Ascending aorta (tissue), 2 donors: ENCODE data around the gene GPR84. TPM values are rescaled to one million over a fixed set of nuclear protein-coding genes. Genes with fewer than 3 reads are reported as not detected.

Source experiments
- DNase-seq, 2 donors: peaks; one replicate each; pipeline ENCODE4 v3.0.0-alpha.2; 2019; ENCODE audit warnings: low spot score in 2 of 2
- H3K27ac ChIP-seq, 2 donors: fragments of 200-600 bp; sonication (generic); one replicate each; pipeline ENCODE4 v1.5.1; 2016 to 2017; ENCODE audit warnings: mild to moderate bottlenecking in 1 of 2
- H3K27me3 ChIP-seq: fragments of 200-600 bp; sonication (generic); one replicate; pipeline ENCODE4 v1.5.1; 2017
- H3K36me3 ChIP-seq, 2 donors: fragments of 200-600 bp; sonication (generic); one replicate each; pipeline ENCODE4 v1.5.1; 2016
- H3K4me1 ChIP-seq, 2 donors: fragments of 200-600 bp; sonication (generic); one replicate each; pipeline ENCODE4 v1.5.1; 2016 to 2017; ENCODE audit warnings: mild to moderate bottlenecking in 1 of 2
- H3K4me3 ChIP-seq, 2 donors: fragments of 200-600 bp; sonication (generic); one replicate each; pipeline ENCODE4 v1.5.1; 2016 to 2017; ENCODE audit warnings: mild to moderate bottlenecking in 1 of 2
- H3K9me3 ChIP-seq, 2 donors: fragments of 200-600 bp; sonication (generic); one replicate each; pipeline ENCODE4 v1.5.1; 2016
- CTCF ChIP-seq, 3 experiments: fragments of 200-600 bp in 2 of 3; fragments of 450-650 bp in 1 of 3; sonication (generic) in 2 of 3; IDR thresholded peaks; one replicate each; pipeline ENCODE4 v1.5.1; 2016 to 2019; ENCODE audit warnings: antibody characterized with exemption in 3 of 3, mild to moderate bottlenecking in 1 of 3, moderate library complexity in 1 of 3
- intact Hi-C: fragments of 100-400 bp; cut with DNase I; formaldehyde crosslinking; loops from one replicate; pipeline ENCODE4 v1.15.1; 2023
- total RNA-seq: library from RNA; depleted of rRNA; stranded (reverse); fragments of >200 nt; gene quantifications from one replicate; pipeline ENCODE4 v1.1.0, GENCODE V29; 2016

Gene GPR84
- total RNA-seq, 1 donor from 2014 or later, result not detected

- Histone ChIP-seq H3K4me3 (no peak overlapping the region), H3K27ac (no peak overlapping the region), H3K9me3 (no peaks in the 10 kb centered on the region), H3K27me3 (no peaks in the 10 kb centered on the region), H3K4me1 (peaks cover 8 to 25% of the 10 kb centered on the region in 2 donors), H3K36me3 (peaks cover 58 to 59% of the 10 kb centered on the region in 2 donors)
- intact Hi-C loops, result no loop called here
- no peak for TF ChIP-seq CTCF (IDR thresholded peaks at IDR 0.05)
- DNase-seq, result no peak
Measured at GRCh38 chr12:54341378-54342300, 22.6 kb downstream of the GPR84 start.

GRCh38 chr12:54340846-54341245, 23.4 kb downstream of the GPR84 start:
- intact Hi-C loops, result no loop called here
- H3K9me3 ChIP-seq, result no peaks in the 10 kb centered on the region
- H3K36me3 ChIP-seq, result peaks cover 50 to 52% of the 10 kb centered on the region in 2 donors
- no peaks in the 10 kb centered on the region for H3K27me3 ChIP-seq
- H3K4me3 ChIP-seq, result no peak overlapping the region
- H3K27ac ChIP-seq, result no peak overlapping the region
- H3K4me1 ChIP-seq, result peaks cover 8 to 25% of the 10 kb centered on the region in 2 donors
- no peak for TF ChIP-seq CTCF (IDR thresholded peaks at IDR 0.05)
- DNase-seq, result no peak

GRCh38 chr12:54338698-54339296, 25.5 kb downstream of the GPR84 start:
- intact Hi-C loops, result no loop called here
- H3K27me3 ChIP-seq, result no peaks in the 10 kb centered on the region
- TF ChIP-seq CTCF (IDR thresholded peaks at IDR 0.05), result no peak
- no peak for DNase-seq
- H3K36me3 ChIP-seq, result peaks cover 30 to 33% of the 10 kb centered on the region in 2 donors
- H3K9me3 ChIP-seq, result no peaks in the 10 kb centered on the region
- peaks cover 8 to 25% of the 10 kb centered on the region in 2 donors for H3K4me1 ChIP-seq
- no peak overlapping the region for H3K4me3 ChIP-seq
- H3K27ac ChIP-seq, result peak overlapping the region in 1 of 2 donors; percentile 80

- no peak for DNase-seq
- intact Hi-C loops, result no loop called here
- Histone ChIP-seq H3K9me3 (no peaks in the 10 kb centered on the region), H3K4me1 (peaks cover 8 to 25% of the 10 kb centered on the region in 2 donors), H3K36me3 (peaks cover 22 to 25% of the 10 kb centered on the region in 2 donors), H3K4me3 (peak overlapping the region in 1 of 2 donors; percentile 34), H3K27ac (peak overlapping the region; percentile 72 to 80), H3K27me3 (no peaks in the 10 kb centered on the region)
- no peak for TF ChIP-seq CTCF (IDR thresholded peaks at IDR 0.05)
Measured at GRCh38 chr12:54337854-54338650, 26.2 kb downstream of the GPR84 start.

GRCh38 chr12:54337280-54337842, 26.9 kb downstream of the GPR84 start:
- Histone ChIP-seq H3K4me1 (peaks cover 8 to 25% of the 10 kb centered on the region in 2 donors), H3K27ac (peak overlapping the region; percentile 72 to 80), H3K4me3 (peak overlapping the region in 1 of 2 donors; percentile 34), H3K36me3 (peaks cover 15 to 19% of the 10 kb centered on the region in 2 donors), H3K9me3 (no peaks in the 10 kb centered on the region), H3K27me3 (no peaks in the 10 kb centered on the region)
- intact Hi-C loops, result no loop called here
- DNase-seq, result no peak
- peak in 1 of 3 experiments; percentile 39 for TF ChIP-seq CTCF (IDR thresholded peaks at IDR 0.05)
